Dedifferentiated amniotic fluid mesenchymal stem cell (primary cell): Measurements from ENCODE around the gene SERPINE1.
A peak's percentile ranks its signal among the peaks of the same experiment; 100 is the strongest.
"Not testable (repeated sequence)": the region's sequence is repeated elsewhere in the genome, so short reads cannot be mapped to it uniquely, and the experiment has no call there.

ENCODE experiments used
- DNase-seq: peaks from one replicate; pipeline ENCODE4 v3.0.0-alpha.2; 2016; ENCODE audit errors: extremely low spot score

The SERPINE1 gene

GRCh38 chr7:101126651-101127459, at the start of gene SERPINE1:
TSS of gene SERPINE1 (plus strand) at chr7:101127104. CDS start at chr7:101128394, 1,290 bp downstream.
- DNase-seq, result peak; percentile 97

- DNase-seq, result peak; percentile 57
Measured at GRCh38 chr7:101077303-101078086, 49.4 kb upstream of the SERPINE1 start.

GRCh38 chr7:101081432-101081831, 45.5 kb upstream of the SERPINE1 start:
- DNase-seq, result no peak

- no peak for DNase-seq
Measured at GRCh38 chr7:101084865-101085161, 42.1 kb upstream of the SERPINE1 start.

- peak; percentile 77 for DNase-seq
Measured at GRCh38 chr7:101085162-101085964, 41.5 kb upstream of the SERPINE1 start, which contains the start of gene TRIM56. TSS of gene TRIM56 (plus strand) at chr7:101085481. CDS start at chr7:101087313, 1,832 bp downstream.

GRCh38 chr7:101087334-101088068, 39.4 kb upstream of the SERPINE1 start:
- no peak for DNase-seq

GRCh38 chr7:101088069-101088425, 38.9 kb upstream of the SERPINE1 start:
- DNase-seq, result no peak

GRCh38 chr7:101088858-101089529, 37.9 kb upstream of the SERPINE1 start:
- DNase-seq, result no peak

GRCh38 chr7:101089876-101090275, 37.0 kb upstream of the SERPINE1 start:
- DNase-seq, result no peak

- DNase-seq, result not testable (repeated sequence)
Measured at GRCh38 chr7:101092266-101092905, 34.5 kb upstream of the SERPINE1 start.

- DNase-seq, result peak; percentile 73
Measured at GRCh38 chr7:101093906-101094305, 33.0 kb upstream of the SERPINE1 start.

GRCh38 chr7:101094376-101094775, 32.5 kb upstream of the SERPINE1 start:
- DNase-seq, result no peak

- no peak for DNase-seq
Measured at GRCh38 chr7:101094791-101095375, 32.0 kb upstream of the SERPINE1 start.

- DNase-seq, result no peak
Measured at GRCh38 chr7:101096331-101096956, 30.5 kb upstream of the SERPINE1 start.

GRCh38 chr7:101096957-101097347, 30.0 kb upstream of the SERPINE1 start:
- DNase-seq, result no peak

GRCh38 chr7:101097561-101097960, 29.3 kb upstream of the SERPINE1 start:
- DNase-seq, result no peak

- DNase-seq, result peak; percentile 97
Measured at GRCh38 chr7:101099969-101100781, 26.7 kb upstream of the SERPINE1 start.
